ENCODE results near the gene FBXO22. TPM values are rescaled to one million over a fixed set of nuclear protein-coding genes. Genes with fewer than 3 reads are reported as not detected.

FBXO22 gene
- polyA plus RNA-seq, 1 of the 3 experiments (the other 2 are of a cell fraction), result 34.8 TPM

GRCh38 chr15:75891895-75892294 is 11.8 kb upstream of the FBXO22 start (continued):
- TF ChIP-seq ZBTB33 (IDR thresholded peaks at IDR 0.05; ENCODE audit: borderline replicate concordance, low read depth) (no peak), JUND (IDR thresholded peaks at IDR 0.05) (peak; percentile 70), GABPA (IDR thresholded peaks at IDR 0.05; ENCODE audit: low read depth) (no peak), TAF1 (IDR thresholded peaks at IDR 0.05; ENCODE audit: borderline replicate concordance, low read depth, low read length) (no peak), USF1 (IDR thresholded peaks at IDR 0.05; ENCODE audit: borderline replicate concordance, low read depth) (no peak), NFIC (IDR thresholded peaks at IDR 0.05; ENCODE audit: borderline replicate concordance) (no peak)

DNA sequence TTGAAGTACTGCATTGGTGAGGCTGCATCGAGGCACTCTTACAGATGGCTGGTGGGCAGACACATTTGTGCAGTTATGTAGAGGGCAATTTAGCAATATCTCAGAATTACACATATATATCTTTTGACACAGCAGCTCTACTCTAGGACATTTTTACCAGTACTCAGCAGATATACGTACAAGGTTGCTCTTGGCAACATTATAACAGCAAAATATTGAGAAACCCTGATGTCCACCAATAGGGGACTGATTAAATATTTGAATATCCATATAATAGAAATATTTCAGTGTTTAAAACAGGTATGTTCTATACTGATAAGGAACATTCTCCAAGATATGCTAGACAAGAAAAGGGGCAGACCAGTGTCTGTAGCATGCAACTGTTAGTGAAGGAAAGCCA is 7.9 kb upstream of the FBXO22 start:
- Histone ChIP-seq H4K20me1 (ENCODE audit: insufficient read depth) (0 out of 2 replicates have a peak, but pooled peaks cover 4% of the 10 kb centered on the region), H3K79me2 (ENCODE audit: insufficient read depth) (peaks cover 10% of the 10 kb centered on the region; the same call in 1 of the 2 replicates), H3K36me3 (replicated peaks in 1 of 2; ENCODE audit: control insufficient read depth in 1 of 2, insufficient read depth in 2 of 2, low read length in 1 of 2) (peaks cover 40 to 48% of the 10 kb centered on the region in 2 experiments), H3K9me2 (no peaks in the 10 kb centered on the region), H2AFZ (ENCODE audit: low read depth) (no peak overlapping the region), H3K27me3 (ENCODE audit: insufficient read depth) (no peaks in the 10 kb centered on the region), H3F3A (replicated peaks; ENCODE audit: insufficient read depth) (peaks cover 21% of the 10 kb centered on the region), H3K9me3 (no peaks in the 10 kb centered on the region), H3K27ac (ENCODE audit: low read depth in 2 of 2, low read length in 1 of 2) (no peak overlapping the region), H3K9ac (no peak overlapping the region), H3K4me2 (no peak overlapping the region), H3K4me1 (ENCODE audit: control insufficient read depth in 1 of 2, insufficient read depth in 2 of 2, low read depth in 1 of 2, low read length in 1 of 2) (peaks cover 0 to 12% of the 10 kb centered on the region in 2 experiments; a peak in 2 of 4 replicates), H3K4me3 (ENCODE audit: low read depth in 2 of 2, low read length in 1 of 2) (no peak overlapping the region)
- ChIA-PET CTCF (no interaction called here), POLR2A (no interaction called here)
- TF ChIP-seq FOXM1 (IDR thresholded peaks at IDR 0.05; ENCODE audit: low read depth), result no peak
- no peak for TF ChIP-seq TCF12 (IDR thresholded peaks at IDR 0.05)
- TF ChIP-seq ELF1 (IDR thresholded peaks at IDR 0.05), result no peak
- no peak for TF ChIP-seq NRF1 (IDR thresholded peaks at IDR 0.05; ENCODE audit: low read depth, low read length)
- no peak for TF ChIP-seq RAD21 (IDR thresholded peaks at IDR 0.05; ENCODE audit: low read length)
- no peak for TF ChIP-seq RFX5 (IDR thresholded peaks at IDR 0.05; ENCODE audit: low read length)
- TF ChIP-seq RCOR1 (IDR thresholded peaks at IDR 0.05; ENCODE audit: low read length), result no peak
- no peak for TF ChIP-seq GATA2 (CRISPR knock-in tag; IDR thresholded peaks at IDR 0.05)
- no peak for TF ChIP-seq SIN3A (IDR thresholded peaks at IDR 0.05; ENCODE audit: borderline replicate concordance, low read depth, low read length)
- TF ChIP-seq REST (IDR thresholded peaks at IDR 0.05; ENCODE audit: low read depth, low read length), result no peak
- TF ChIP-seq CHD2 (IDR thresholded peaks at IDR 0.05; ENCODE audit: low read length, partially characterized antibody), result no peak
- TF ChIP-seq IRF3 (IDR thresholded peaks at IDR 0.05; ENCODE audit: low read depth, low read length), result no peak
- TF ChIP-seq MXI1 (IDR thresholded peaks at IDR 0.05; ENCODE audit: low read depth, low read length), result no peak
- TF ChIP-seq PBX3 (IDR thresholded peaks at IDR 0.05), result no peak
- no peak for TF ChIP-seq NFIC (IDR thresholded peaks at IDR 0.05; ENCODE audit: borderline replicate concordance)
- TF ChIP-seq EZH2phosphoT487 (IDR thresholded peaks at IDR 0.05; ENCODE audit: borderline replicate concordance, low read depth), result no peak
- TF ChIP-seq JUND (IDR thresholded peaks at IDR 0.05), result no peak
- no peak for TF ChIP-seq TEAD4 (IDR thresholded peaks at IDR 0.05; ENCODE audit: borderline replicate concordance, insufficient read depth)
- DNase-seq, result no peak
- 93% methylated on average over 2 of the region's 2 CpGs for WGBS (ENCODE audit: low lambda C conversion rate)

All from SK-N-SH (cell line).